ENCODE measurements around the gene CTAGE1.
"Not testable (repeated sequence)": the region's sequence is repeated elsewhere in the genome, so short reads cannot be mapped to it uniquely, and the experiment has no call there.

CTAGE1 gene
- total RNA-seq = 0 to 0.12 (median 0) reads per million in 4 donors

- DNase-seq = no peak
Measured at GRCh38 chr18:22417496-22418188, at the start of gene CTAGE1. Gene CTAGE1, minus strand, starts transcription at chr18:22417915. Its CDS starts 104 bp downstream, at chr18:22417811.

- DNase-seq = no peak
Measured at GRCh38 chr18:22466608-22467395, 49.1 kb upstream of the CTAGE1 start.

- no peak for DNase-seq
Measured at GRCh38 chr18:22465859-22466457, 48.2 kb upstream of the CTAGE1 start.

DNA sequence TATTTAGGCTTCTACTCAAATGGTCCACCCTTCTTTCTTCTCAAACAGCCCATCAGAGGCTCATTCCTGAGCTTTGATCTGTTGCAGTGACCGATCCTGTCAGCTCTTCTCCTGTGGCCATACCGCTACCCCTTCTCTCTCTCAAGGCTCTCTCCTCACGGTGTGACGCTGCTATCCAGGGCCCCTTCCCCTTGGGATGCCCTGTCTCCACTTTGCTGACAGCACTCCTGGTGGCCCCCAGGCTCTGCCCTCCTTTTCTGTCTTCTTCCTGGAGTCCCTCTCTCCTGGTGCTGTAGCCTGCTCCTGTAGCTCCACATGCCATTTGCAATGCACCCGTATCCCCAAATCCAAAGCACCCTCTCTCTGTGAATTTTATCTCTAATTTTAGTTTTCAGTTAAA is 45.4 kb upstream of the CTAGE1 start:
- DNase-seq = no peak

DNA sequence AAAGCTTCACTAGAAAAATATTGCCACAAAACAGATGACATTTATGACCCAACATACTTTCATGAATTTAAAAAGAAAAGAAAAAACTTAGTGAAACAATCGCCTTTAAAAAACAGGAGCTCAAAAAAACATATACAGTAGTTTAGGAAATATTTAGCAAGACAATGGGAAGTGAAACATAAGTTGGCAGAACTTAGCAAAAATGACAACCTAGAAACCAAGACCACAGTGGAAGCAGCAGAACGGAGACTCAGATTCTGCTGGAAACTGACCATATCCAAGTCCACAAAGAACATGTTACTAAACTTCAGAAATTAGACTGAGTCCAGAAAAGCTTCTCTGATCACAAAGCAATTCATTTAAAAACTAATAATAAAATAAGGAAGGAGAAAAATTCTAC is 41.8 kb upstream of the CTAGE1 start:
- no peak for DNase-seq

DNA sequence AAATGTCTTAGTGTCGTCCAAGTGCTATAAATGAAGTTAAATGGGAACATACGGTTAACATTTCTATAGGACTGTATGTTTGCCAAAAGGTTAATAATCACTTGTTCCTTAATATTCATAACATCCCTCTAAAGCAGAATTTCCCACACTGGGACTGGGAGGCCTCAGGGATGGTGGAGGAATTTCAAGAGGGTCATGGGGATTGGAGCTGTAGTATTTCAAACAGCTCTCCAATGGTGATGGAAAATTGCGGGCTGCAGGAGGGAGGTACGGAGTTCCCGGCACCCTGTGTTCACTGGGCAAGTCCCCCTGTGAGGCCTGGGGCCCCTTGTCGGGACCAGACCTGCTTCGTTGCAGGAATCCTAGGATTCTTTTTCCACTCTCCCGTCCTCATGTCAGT is 39.8 kb upstream of the CTAGE1 start:
- DNase-seq = no peak

- no peak for DNase-seq
Measured at GRCh38 chr18:22456547-22456946, 38.8 kb upstream of the CTAGE1 start.

DNA sequence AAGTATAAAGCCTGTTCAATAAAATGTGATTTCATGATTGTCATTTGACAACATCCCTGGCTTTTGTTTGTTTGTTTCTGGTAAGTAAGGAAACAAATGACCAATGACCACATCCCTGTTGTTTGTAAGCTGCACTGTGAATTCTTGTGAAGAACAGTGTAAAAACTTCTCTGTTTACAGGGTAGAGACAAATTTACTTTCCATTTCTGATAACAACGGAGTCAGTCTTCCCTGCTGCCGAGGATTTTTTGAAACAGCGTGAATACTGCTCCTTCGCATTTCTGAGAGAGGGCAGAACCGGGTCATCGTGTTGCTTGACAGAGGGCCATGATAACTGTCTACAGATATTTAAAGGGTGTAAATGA is 38.4 kb upstream of the CTAGE1 start:
- DNase-seq = no peak

DNA sequence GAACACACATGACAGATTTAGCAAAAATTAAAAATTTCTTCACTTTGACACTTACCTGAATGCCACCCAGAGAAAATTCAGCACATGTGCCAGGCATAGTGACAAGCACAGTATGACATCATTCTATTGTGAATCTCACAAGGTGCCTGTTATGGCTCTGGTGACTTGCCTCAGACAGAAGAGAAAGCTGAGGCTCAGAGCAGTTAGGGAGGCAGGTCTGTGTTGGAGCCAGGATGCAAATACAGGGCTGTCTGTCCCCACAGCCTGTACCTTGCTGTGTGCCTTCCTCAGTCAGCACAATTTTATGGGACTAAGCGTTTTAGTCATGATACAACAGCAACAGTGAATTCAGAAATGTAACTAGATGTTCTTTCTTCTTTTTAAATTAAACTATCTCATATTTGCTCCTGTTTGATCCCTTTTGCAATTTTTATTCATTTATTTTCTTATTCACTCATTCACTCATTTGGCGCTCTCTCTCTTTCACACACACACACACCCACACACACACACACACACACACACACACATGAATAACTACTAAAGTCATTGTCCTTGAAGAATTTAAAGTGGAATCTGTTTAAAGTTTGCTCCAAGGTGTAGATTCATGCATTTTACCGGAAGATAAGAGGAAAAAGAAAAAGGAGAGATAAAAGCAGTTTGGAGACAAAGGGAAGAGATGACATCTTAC is 37.9 kb upstream of the CTAGE1 start:
- DNase-seq = no peak

- DNase-seq = no peak
Measured at GRCh38 chr18:22453315-22453714, 35.6 kb upstream of the CTAGE1 start.

- no peak for DNase-seq
Measured at GRCh38 chr18:22452226-22452668, 34.5 kb upstream of the CTAGE1 start.

DNA sequence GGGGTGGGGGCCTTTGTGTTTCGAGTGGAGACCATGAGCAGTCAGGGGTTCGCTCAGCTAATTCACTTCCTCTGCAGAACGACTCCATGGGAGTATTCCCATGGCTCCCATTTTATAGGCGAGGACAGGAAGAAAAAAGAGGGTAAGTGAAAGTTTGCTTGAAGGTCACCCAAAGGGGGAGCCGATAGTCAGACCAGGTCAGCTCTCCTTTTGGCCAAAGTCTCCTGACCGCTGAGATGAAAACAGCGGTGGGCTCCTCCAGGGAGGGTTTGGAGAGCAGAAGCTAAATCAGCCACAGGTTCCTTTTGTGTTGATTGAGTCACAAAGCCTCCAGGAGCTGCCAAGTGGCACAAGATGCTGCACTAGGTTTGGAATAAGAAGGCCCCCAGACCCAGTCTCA is 34.1 kb upstream of the CTAGE1 start:
- no peak for DNase-seq

DNA sequence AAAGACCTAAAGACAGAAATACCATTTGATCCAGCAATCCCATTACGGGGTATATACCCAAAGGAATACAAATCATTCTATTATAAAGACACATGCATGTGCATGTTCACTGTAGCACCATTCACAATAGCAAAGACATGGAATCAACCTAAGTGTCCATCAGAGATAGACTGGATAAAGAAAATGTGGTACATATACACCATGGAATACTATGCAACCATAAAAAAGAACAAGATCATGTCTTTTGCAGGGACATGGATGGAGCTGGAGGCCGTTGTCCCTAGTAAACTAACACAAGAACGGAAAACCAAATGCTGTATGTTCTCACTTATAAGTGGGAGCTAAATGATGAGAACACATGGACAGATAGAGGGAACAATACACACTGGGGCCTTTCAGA is 33.1 kb upstream of the CTAGE1 start:
- DNase-seq = not testable (repeated sequence)

DNA sequence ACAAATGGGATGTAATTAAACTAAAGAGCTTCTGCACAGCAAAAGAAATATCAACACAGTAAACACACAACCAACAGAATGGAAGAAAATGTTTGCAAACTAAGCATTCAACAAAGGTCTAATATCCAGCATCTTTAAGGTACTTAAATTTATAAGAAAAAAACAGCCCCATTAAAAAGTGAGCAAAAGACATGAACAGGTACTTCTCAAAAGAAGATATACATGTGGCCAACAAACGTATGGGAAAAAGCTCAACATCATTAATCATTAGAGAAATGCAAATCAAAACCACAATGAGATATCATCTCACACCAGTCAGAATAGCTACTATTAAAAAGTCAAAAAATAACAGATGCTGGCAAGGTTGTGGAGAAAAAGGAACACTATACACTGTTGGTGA is 32.6 kb upstream of the CTAGE1 start:
- DNase-seq = not testable (repeated sequence)

- DNase-seq = not testable (repeated sequence)
Measured at GRCh38 chr18:22449753-22450152, 32.0 kb upstream of the CTAGE1 start.

DNA sequence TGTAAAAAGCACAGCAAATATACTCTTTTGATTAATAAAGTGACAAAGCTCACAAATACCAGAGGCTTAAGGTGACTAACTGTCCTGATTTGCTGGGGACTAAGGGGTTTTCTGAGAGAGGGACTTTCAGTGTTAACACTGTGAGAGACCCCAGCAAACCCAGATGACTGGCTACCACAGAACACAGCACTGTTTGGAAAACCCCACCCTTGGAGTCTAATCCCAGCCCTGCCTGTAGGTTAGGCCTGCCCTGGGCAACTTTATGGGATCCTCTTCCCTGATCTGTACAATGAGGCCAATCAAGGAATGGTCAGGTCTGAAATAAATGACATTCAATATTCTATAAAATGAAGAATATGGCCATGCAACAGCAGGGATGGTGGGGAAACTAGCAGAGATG is 30.5 kb upstream of the CTAGE1 start:
- no peak for DNase-seq

DNA sequence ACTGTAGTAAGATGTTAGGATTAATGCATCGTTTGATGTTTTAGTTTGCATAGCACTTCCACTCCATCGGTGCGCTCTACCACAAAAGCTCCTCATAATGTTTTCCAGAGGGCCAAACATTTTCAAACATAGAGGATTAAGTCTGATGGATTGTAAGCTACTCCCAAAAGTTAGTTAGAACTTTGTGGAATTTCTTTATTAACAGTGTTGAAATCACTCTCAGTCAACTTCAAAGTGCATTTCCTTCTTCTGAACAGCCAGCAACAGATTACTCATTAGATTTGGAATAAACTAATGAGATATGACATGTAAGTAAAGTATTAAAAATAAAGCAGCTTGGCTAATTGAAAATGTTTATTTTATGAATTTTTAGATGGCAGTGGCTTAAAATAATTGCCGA is 30.1 kb upstream of the CTAGE1 start:
- no peak for DNase-seq

- DNase-seq = no peak
Measured at GRCh38 chr18:22446911-22447310, 29.2 kb upstream of the CTAGE1 start.

GRCh38 chr18:22446325-22446724 is 28.6 kb upstream of the CTAGE1 start:
- no peak for DNase-seq

- no peak for DNase-seq
Measured at GRCh38 chr18:22441638-22442037, 23.9 kb upstream of the CTAGE1 start.

GRCh38 chr18:22439447-22439846 is 21.7 kb upstream of the CTAGE1 start:
- DNase-seq = no peak

- no peak for DNase-seq
Measured at GRCh38 chr18:22436136-22436535, 18.4 kb upstream of the CTAGE1 start.

DNA sequence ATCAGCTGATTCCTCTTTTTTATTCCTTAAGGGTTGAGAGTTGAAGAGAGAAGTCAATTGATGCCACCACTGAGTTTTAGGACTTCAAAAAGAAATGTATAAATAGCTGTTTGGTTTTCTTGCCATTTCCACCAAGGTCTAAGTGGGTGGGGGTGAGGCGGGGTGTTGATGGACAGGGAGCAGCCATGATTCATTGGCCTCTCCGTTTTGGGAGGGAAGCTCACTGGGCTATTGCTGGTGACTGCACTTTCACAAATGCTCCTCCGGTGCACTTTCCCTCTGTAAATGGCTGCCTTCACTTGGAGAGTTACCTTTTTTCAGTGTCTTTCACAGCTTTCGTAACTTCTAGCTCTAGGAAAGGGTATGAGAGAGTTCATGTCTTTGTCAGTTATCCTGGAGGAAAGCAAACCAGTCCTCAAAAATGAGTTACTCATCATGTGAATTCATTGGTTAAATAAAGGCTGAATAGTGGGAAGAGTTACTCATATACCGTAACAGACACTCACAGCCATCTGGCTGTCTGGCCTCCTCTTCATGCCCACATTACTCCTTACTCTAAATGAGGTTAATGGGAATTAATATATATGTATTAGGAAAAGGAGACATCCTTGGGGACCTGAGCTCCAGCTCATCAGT is 17.4 kb upstream of the CTAGE1 start:
- DNase-seq = no peak
